GM12891 (cell line): Measurements from ENCODE around the gene PDXP.

ENCODE experiments used
- POLR2A ChIP-seq: IDR thresholded peaks from 2 replicates; pipeline ENCODE4 v1.6.1; 2011; ENCODE audit warnings: low read depth, low read length, control low read depth
- POLR2AphosphoS5 ChIP-seq: IDR thresholded peaks from 2 replicates; pipeline ENCODE4 v1.6.1; 2011; ENCODE audit warnings: low read depth, low read length, control low read depth

GRCh38 chr22:37616201-37617083 is 42.1 kb upstream of the PDXP start:
- no peak for TF ChIP-seq POLR2AphosphoS5
- TF ChIP-seq POLR2A, result no peak
